ENCODE measurements around the gene COPS7A. TPM values are rescaled to one million over a fixed set of nuclear protein-coding genes. Genes with fewer than 3 reads are reported as not detected.

Gene COPS7A
- total and polyA plus RNA-seq, 9 of the 15 experiments (the other 6 are each of a cell fraction or from before 2014, with no cell fraction given): 12.7 to 36.0 (median 24.3) TPM

DNA sequence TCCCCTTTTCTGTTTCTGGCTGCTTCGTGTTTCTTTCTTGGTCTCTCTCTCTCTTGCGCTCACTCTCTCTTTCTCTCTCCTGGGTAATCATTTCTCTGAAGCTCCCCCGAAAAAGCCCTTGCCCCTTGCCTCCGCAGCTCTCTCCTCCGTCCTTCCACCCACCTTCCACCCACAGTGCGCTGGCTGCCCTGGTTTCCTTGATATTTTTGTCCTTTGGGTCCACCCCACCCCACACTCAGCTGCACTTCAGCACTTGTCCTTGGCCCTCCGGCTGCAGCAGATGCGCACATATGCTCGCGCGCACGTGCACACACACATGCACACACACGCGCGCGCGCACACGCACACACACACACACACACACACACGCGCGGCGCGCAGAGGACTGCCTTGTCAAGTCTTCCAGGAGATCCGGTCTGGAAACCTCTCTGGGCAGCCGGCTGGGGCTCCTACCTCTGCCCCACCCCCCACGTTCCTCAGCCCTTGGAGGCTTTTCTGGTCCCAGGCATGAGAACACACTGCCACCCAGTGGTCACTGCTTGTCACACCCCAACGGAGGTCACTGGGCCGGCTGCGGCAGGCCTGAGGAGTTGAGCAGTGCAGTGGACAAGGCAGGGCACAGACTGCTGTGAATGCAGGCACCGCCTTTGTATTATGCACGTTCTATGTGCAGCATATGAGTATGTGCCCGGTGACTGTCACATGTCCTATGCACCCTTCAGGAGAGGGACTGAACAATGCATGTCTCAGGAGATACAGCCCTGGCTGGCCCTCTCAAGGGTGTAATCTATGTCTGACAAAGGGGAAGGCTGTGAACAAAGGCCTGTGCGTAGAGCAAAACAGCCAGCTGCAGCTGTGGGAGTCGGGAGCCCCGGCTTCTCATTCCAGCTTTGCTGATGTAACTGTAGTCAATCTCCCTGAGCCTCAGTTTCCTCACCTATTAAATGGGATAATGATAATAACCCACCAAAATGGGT, 55.0 kb downstream of the COPS7A start (continued):
- TF ChIP-seq, protein P1, sequence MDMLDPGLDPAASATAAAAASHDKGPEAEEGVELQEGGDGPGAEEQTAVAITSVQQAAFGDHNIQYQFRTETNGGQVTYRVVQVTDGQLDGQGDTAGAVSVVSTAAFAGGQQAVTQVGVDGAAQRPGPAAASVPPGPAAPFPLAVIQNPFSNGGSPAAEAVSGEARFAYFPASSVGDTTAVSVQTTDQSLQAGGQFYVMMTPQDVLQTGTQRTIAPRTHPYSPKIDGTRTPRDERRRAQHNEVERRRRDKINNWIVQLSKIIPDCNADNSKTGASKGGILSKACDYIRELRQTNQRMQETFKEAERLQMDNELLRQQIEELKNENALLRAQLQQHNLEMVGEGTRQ (CRISPR knock-in tag; IDR thresholded peaks at IDR 0.05): no peak
- TF ChIP-seq MYNN (IDR thresholded peaks at IDR 0.05) (0 out of 2 replicates have a peak, but pooled peaks have one; percentile 52), MYNN (CRISPR knock-in tag; IDR thresholded peaks at IDR 0.05) (no peak), TAL1 (IDR thresholded peaks at IDR 0.05) (no peak), NR4A1 (CRISPR knock-in tag; IDR thresholded peaks at IDR 0.05) (no peak), NR4A1 (tag; IDR thresholded peaks at IDR 0.05) (no peak), FUS (optimal IDR thresholded peaks at IDR 0.05; ENCODE audit: low read depth, low read length) (no peak), SMAD4 (CRISPR knock-in tag; conservative IDR thresholded peaks at IDR 0.05) (peak; percentile 60), ZNF644 (tag; IDR thresholded peaks at IDR 0.05; ENCODE audit: low read depth) (no peak), GTF2F1 (IDR thresholded peaks at IDR 0.05; ENCODE audit: low read depth, low read length) (no peak), ZKSCAN3 (CRISPR knock-in tag; IDR thresholded peaks at IDR 0.05) (no peak)
- TF ChIP-seq, protein P2, sequence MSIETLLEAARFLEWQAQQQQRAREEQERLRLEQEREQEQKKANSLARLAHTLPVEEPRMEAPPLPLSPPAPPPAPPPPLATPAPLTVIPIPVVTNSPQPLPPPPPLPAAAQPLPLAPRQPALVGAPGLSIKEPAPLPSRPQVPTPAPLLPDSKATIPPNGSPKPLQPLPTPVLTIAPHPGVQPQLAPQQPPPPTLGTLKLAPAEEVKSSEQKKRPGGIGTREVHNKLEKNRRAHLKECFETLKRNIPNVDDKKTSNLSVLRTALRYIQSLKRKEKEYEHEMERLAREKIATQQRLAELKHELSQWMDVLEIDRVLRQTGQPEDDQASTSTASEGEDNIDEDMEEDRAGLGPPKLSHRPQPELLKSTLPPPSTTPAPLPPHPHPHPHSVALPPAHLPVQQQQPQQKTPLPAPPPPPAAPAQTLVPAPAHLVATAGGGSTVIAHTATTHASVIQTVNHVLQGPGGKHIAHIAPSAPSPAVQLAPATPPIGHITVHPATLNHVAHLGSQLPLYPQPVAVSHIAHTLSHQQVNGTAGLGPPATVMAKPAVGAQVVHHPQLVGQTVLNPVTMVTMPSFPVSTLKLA (conservative IDR thresholded peaks at IDR 0.05): peak; percentile 92 to 96
- TF ChIP-seq, protein P3, sequence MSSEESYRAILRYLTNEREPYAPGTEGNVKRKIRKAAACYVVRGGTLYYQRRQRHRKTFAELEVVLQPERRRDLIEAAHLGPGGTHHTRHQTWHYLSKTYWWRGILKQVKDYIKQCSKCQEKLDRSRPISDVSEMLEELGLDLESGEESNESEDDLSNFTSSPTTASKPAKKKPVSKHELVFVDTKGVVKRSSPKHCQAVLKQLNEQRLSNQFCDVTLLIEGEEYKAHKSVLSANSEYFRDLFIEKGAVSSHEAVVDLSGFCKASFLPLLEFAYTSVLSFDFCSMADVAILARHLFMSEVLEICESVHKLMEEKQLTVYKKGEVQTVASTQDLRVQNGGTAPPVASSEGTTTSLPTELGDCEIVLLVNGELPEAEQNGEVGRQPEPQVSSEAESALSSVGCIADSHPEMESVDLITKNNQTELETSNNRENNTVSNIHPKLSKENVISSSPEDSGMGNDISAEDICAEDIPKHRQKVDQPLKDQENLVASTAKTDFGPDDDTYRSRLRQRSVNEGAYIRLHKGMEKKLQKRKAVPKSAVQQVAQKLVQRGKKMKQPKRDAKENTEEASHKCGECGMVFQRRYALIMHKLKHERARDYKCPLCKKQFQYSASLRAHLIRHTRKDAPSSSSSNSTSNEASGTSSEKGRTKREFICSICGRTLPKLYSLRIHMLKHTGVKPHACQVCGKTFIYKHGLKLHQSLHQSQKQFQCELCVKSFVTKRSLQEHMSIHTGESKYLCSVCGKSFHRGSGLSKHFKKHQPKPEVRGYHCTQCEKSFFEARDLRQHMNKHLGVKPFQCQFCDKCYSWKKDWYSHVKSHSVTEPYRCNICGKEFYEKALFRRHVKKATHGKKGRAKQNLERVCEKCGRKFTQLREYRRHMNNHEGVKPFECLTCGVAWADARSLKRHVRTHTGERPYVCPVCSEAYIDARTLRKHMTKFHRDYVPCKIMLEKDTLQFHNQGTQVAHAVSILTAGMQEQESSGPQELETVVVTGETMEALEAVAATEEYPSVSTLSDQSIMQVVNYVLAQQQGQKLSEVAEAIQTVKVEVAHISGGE (CRISPR knock-in tag; IDR thresholded peaks at IDR 0.05): no peak
- TF ChIP-seq, protein P4, sequence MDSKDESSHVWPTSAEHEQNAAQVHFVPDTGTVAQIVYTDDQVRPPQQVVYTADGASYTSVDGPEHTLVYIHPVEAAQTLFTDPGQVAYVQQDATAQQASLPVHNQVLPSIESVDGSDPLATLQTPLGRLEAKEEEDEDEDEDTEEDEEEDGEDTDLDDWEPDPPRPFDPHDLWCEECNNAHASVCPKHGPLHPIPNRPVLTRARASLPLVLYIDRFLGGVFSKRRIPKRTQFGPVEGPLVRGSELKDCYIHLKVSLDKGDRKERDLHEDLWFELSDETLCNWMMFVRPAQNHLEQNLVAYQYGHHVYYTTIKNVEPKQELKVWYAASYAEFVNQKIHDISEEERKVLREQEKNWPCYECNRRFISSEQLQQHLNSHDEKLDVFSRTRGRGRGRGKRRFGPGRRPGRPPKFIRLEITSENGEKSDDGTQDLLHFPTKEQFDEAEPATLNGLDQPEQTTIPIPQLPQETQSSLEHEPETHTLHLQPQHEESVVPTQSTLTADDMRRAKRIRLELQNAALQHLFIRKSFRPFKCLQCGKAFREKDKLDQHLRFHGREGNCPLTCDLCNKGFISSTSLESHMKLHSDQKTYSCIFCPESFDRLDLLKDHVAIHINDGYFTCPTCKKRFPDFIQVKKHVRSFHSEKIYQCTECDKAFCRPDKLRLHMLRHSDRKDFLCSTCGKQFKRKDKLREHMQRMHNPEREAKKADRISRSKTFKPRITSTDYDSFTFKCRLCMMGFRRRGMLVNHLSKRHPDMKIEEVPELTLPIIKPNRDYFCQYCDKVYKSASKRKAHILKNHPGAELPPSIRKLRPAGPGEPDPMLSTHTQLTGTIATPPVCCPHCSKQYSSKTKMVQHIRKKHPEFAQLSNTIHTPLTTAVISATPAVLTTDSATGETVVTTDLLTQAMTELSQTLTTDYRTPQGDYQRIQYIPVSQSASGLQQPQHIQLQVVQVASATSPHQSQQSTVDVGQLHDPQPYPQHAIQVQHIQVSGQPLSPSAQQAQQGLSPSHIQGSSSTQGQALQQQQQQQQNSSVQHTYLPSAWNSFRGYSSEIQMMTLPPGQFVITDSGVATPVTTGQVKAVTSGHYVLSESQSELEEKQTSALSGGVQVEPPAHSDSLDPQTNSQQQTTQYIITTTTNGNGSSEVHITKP (IDR thresholded peaks at IDR 0.05; ENCODE audit: partially characterized antibody): no peak
- TF ChIP-seq, protein P5, sequence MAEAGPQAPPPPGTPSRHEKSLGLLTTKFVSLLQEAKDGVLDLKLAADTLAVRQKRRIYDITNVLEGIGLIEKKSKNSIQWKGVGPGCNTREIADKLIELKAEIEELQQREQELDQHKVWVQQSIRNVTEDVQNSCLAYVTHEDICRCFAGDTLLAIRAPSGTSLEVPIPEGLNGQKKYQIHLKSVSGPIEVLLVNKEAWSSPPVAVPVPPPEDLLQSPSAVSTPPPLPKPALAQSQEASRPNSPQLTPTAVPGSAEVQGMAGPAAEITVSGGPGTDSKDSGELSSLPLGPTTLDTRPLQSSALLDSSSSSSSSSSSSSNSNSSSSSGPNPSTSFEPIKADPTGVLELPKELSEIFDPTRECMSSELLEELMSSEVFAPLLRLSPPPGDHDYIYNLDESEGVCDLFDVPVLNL (CRISPR knock-in tag; IDR thresholded peaks at IDR 0.05; ENCODE audit: low read depth): no peak

Data from K562 (cell line).